ENCODE data around the gene STAM. TPM values are rescaled to one million over a fixed set of nuclear protein-coding genes. Genes with fewer than 3 reads are reported as not detected.

Gene STAM
- total and polyA plus RNA-seq, 9 of the 15 experiments (the other 6 are each of a cell fraction or from before 2014, with no cell fraction given) = 13.8 to 33.5 (median 26.4) TPM

GRCh38 chr10:17651896-17652295 is 7.9 kb downstream of the STAM start:
- TF ChIP-seq POLR2H (tag; IDR thresholded peaks at IDR 0.05; ENCODE audit: low read depth) (no peak), ZNF830 (CRISPR knock-in tag; IDR thresholded peaks at IDR 0.05) (no peak), HDGF (IDR thresholded peaks at IDR 0.05) (no peak)
- peaks cover 95% of the 10 kb centered on the region for H3K79me2 ChIP-seq (ENCODE audit: control insufficient read depth, insufficient read depth, low read length)
- DNase-seq (ENCODE audit: extremely low read depth in 1 of 4, low spot score in 3 of 4) = no peak
- peaks cover 13% of the 10 kb centered on the region; the same call in 1 of the 2 replicates for H4K20me1 ChIP-seq (replicated peaks; ENCODE audit: control insufficient read depth, insufficient read depth, low read length)
- peaks cover 5% of the 10 kb centered on the region; the same call in 1 of the 2 replicates for H3K9me3 ChIP-seq (replicated peaks; ENCODE audit: control insufficient read depth, insufficient read depth, low read depth, low read length)
- peaks cover 46% of the 10 kb centered on the region for H3K36me3 ChIP-seq (ENCODE audit: control insufficient read depth, insufficient read depth, low read length)
- CTCF ChIA-PET (ENCODE audit: low intra/inter-chr PET ratio) = no interaction called here
- in situ Hi-C loops (cut with MboI) = no loop called here
- H3K27ac ChIP-seq (ENCODE audit: extremely low read depth, low read depth, low read length) = no peak overlapping the region
- no peak for FAIRE-seq
- POLR2A ChIA-PET = interaction anchor here (0.9 kb wide), 1 partner anchor 11 kb away, joined by 3 read pairs; no protein-coding TSS in a partner anchor
- BruUV-seq (replicated peaks) = no TSS peak
- no peaks in the 10 kb centered on the region for H3K9me1 ChIP-seq (ENCODE audit: control insufficient read depth, insufficient read depth, low read length)
- no peak for ATAC-seq
- no peaks in the 10 kb centered on the region for H3K27me3 ChIP-seq (ENCODE audit: control insufficient read depth in 2 of 2, insufficient read depth in 2 of 2, low read length in 2 of 2)
- no peak overlapping the region for H3K4me2 ChIP-seq (ENCODE audit: insufficient read depth, low read length)
- intact Hi-C loops (cut with micrococcal nuclease) = no loop called here
- H3K9ac ChIP-seq (ENCODE audit: insufficient read depth in 1 of 2, low read depth in 2 of 2, low read length in 2 of 2) = no peak overlapping the region
- peaks cover 13 to 26% of the 10 kb centered on the region in 2 experiments; a peak in 4 of 5 replicates for H3K4me1 ChIP-seq (replicated peaks in 1 of 2; ENCODE audit: control insufficient read depth in 2 of 2, insufficient read depth in 2 of 2, low read length in 2 of 2)
- H2AFZ ChIP-seq (ENCODE audit: low read depth, low read length) = no peak overlapping the region
- no peak overlapping the region for H3K4me3 ChIP-seq

- Histone ChIP-seq H3K79me2 (ENCODE audit: control insufficient read depth, insufficient read depth, low read length) (peaks cover 95% of the 10 kb centered on the region), H3K4me3 (no peak overlapping the region), H3K36me3 (ENCODE audit: control insufficient read depth, insufficient read depth, low read length) (peaks cover 41% of the 10 kb centered on the region), H3K9ac (ENCODE audit: insufficient read depth in 1 of 2, low read depth in 2 of 2, low read length in 2 of 2) (no peak overlapping the region), H3K4me1 (replicated peaks in 1 of 2; ENCODE audit: control insufficient read depth in 2 of 2, insufficient read depth in 2 of 2, low read length in 2 of 2) (peaks cover 14 to 29% of the 10 kb centered on the region in 2 experiments), H3K9me1 (ENCODE audit: control insufficient read depth, insufficient read depth, low read length) (no peaks in the 10 kb centered on the region), H3K27me3 (ENCODE audit: control insufficient read depth in 2 of 2, insufficient read depth in 2 of 2, low read length in 2 of 2) (no peaks in the 10 kb centered on the region), H2AFZ (ENCODE audit: low read depth, low read length) (no peak overlapping the region), H3K4me2 (ENCODE audit: insufficient read depth, low read length) (no peak overlapping the region), H4K20me1 (replicated peaks; ENCODE audit: control insufficient read depth, insufficient read depth, low read length) (peaks cover 13% of the 10 kb centered on the region; the same call in 1 of the 2 replicates), H3K9me3 (replicated peaks; ENCODE audit: control insufficient read depth, insufficient read depth, low read depth, low read length) (peaks cover 5% of the 10 kb centered on the region; the same call in 1 of the 2 replicates), H3K27ac (ENCODE audit: extremely low read depth, low read depth, low read length) (no peak overlapping the region)
- BruUV-seq (replicated peaks) = no TSS peak
- ChIA-PET POLR2A (interaction anchor here (1.8 kb wide), 1 partner anchor 9 kb away, joined by 8 read pairs; the partner anchor contains the start of gene STAM), CTCF (ENCODE audit: low intra/inter-chr PET ratio) (no interaction called here)
- ATAC-seq = no peak
- FAIRE-seq = no peak
- in situ Hi-C loops (cut with MboI) (no loop called here), intact Hi-C loops (cut with micrococcal nuclease) (no loop called here)
- DNase-seq (ENCODE audit: extremely low read depth in 1 of 4, low spot score in 3 of 4) = no peak
- TF ChIP-seq ZBTB49 (CRISPR knock-in tag; IDR thresholded peaks at IDR 0.05; ENCODE audit: borderline replicate concordance) (no peak), NKRF (IDR thresholded peaks at IDR 0.05; ENCODE audit: borderline replicate concordance) (no peak), SAP30 (IDR thresholded peaks at IDR 0.05; ENCODE audit: borderline replicate concordance, insufficient read depth, low read depth, low read length, poor library complexity, severe bottlenecking) (no peak), ZNF766 (CRISPR knock-in tag; conservative IDR thresholded peaks at IDR 0.05) (no peak), CHD2 (IDR thresholded peaks at IDR 0.05; ENCODE audit: low read depth, low read length) (no peak), FUS (optimal IDR thresholded peaks at IDR 0.05; ENCODE audit: low read depth, low read length) (no peak), ZNF175 (CRISPR knock-in tag; IDR thresholded peaks at IDR 0.05; ENCODE audit: low read depth) (no peak), MLX (CRISPR knock-in tag; conservative IDR thresholded peaks at IDR 0.05) (no peak), SMARCA4 (IDR thresholded peaks at IDR 0.05) (no peak)
Observed at GRCh38 chr10:17652585-17652984, 8.6 kb downstream of the STAM start.
